PFSK-1 (cell line): ENCODE measurements around the gene TBC1D22A.

Experiments used
- FOXP2 ChIP-seq: optimal IDR thresholded peaks from 2 replicates; pipeline ENCODE3; 2011; ENCODE audit warnings: borderline replicate concordance, control low read depth, inconsistent platforms; ENCODE audit not compliant: insufficient read depth; ENCODE audit errors: extremely low read length, extremely low read depth
- POLR2AphosphoS5 ChIP-seq: IDR thresholded peaks from 2 replicates; pipeline ENCODE4 v1.6.1; 2012; ENCODE audit warnings: low read depth, mild to moderate bottlenecking, control low read depth, low read length, moderate library complexity
- SIN3A ChIP-seq: IDR thresholded peaks from 2 replicates; pipeline ENCODE4 v1.6.1; 2012; ENCODE audit warnings: mild to moderate bottlenecking, low read length, moderate library complexity, borderline replicate concordance; ENCODE audit not compliant: insufficient read depth
- TAF1 ChIP-seq: IDR thresholded peaks from 2 replicates; pipeline ENCODE4 v1.6.1; 2012; ENCODE audit warnings: low read length, control low read depth, borderline replicate concordance; ENCODE audit not compliant: insufficient read depth
- TF ChIP-seq, protein P1 (sequence below), 2 experiments: IDR thresholded peaks; 2 replicates each; pipeline versions ENCODE4 v1.6.1 to v1.8.0; 2011 to 2012; ENCODE audit warnings: low read depth in 2 of 2, low read length in 2 of 2, control low read depth in 1 of 2, inconsistent platforms in 1 of 2, mild to moderate bottlenecking in 1 of 2, moderate library complexity in 1 of 2; ENCODE audit not compliant: insufficient read depth in 1 of 2

DNA sequence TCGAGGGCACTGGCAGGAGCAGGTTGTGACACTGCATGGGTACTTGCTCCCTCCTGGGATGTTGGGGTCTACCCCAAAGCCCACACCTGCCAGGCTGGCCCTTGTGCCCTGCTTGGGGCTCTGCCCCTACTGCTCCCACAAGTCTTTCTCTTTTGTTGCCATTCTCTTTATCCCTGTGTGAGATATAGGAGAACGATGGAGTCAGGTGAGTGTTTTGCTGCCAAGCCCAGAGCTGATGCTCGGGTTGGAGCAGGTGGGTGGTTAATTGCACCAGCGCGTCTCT is 292.6 kb downstream of the TBC1D22A start:
- TF ChIP-seq POLR2AphosphoS5 (no peak), FOXP2 (no peak), TAF1 (no peak), SIN3A (no peak)
- TF ChIP-seq, protein P1, sequence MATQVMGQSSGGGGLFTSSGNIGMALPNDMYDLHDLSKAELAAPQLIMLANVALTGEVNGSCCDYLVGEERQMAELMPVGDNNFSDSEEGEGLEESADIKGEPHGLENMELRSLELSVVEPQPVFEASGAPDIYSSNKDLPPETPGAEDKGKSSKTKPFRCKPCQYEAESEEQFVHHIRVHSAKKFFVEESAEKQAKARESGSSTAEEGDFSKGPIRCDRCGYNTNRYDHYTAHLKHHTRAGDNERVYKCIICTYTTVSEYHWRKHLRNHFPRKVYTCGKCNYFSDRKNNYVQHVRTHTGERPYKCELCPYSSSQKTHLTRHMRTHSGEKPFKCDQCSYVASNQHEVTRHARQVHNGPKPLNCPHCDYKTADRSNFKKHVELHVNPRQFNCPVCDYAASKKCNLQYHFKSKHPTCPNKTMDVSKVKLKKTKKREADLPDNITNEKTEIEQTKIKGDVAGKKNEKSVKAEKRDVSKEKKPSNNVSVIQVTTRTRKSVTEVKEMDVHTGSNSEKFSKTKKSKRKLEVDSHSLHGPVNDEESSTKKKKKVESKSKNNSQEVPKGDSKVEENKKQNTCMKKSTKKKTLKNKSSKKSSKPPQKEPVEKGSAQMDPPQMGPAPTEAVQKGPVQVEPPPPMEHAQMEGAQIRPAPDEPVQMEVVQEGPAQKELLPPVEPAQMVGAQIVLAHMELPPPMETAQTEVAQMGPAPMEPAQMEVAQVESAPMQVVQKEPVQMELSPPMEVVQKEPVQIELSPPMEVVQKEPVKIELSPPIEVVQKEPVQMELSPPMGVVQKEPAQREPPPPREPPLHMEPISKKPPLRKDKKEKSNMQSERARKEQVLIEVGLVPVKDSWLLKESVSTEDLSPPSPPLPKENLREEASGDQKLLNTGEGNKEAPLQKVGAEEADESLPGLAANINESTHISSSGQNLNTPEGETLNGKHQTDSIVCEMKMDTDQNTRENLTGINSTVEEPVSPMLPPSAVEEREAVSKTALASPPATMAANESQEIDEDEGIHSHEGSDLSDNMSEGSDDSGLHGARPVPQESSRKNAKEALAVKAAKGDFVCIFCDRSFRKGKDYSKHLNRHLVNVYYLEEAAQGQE (IDR thresholded peaks at IDR 0.05; ENCODE audit: insufficient read depth in 1 of 2, low read depth in 2 of 2, low read length in 2 of 2), result no peak
